ENCODE results near the gene OPALIN.

Gene OPALIN

GRCh38 chr10:96374004-96374403 is 15.2 kb upstream of the OPALIN start:
- TF ChIP-seq CTCF (IDR thresholded peaks at IDR 0.05; ENCODE audit: low read depth, low read length), result no peak
- DNase-seq (ENCODE audit: extremely low read depth, low read depth), result no peak

DNA sequence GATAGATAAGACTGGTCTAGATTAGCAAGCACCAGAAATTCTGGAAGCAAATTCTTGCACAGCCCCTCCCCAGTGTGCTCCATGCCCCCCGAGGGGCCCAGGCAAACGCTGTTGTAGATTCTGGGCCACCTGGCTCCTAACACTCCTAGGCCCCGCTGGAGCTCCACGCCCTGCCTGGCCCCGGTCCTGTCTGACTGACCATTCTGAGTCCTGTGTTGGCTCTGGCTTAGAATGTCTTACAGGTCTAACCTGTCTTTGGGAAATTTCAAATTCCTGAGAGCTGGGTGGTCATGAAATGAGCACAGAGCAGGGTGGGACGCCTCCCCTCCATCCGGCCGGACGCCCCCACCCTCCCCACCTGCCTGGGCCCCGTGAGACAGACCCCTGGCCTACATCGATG is 12.6 kb upstream of the OPALIN start:
- TF ChIP-seq CTCF (IDR thresholded peaks at IDR 0.05; ENCODE audit: low read depth, low read length), result no peak
- no peak for DNase-seq (ENCODE audit: extremely low read depth, low read depth)

DNA sequence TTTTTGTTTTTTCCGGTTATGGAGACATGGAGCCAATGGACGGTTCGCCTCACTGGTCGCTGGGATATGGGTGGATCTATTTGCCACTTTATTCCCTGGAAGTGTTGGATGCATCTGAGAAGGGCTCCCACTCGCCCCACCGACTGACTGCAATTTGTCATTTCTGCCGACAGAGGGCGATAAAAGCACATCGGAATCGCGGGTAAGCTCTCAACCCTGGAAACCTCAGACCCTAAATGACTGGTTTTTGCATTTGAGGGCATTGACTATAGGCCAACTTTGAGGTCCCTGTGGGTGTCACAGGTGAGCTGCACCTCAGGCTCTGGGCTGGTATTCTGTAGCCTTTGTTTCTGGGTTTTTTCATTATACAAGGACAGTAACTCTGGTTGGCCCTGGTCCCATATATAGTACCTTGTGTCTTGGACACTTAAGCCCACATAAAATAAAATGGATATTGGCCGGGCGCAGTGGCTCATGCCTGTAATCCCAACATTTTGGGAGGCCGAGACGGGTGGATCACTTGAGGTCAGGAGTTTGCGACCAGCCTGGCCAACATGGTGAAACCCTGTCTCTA is 11.9 kb upstream of the OPALIN start:
- TF ChIP-seq CTCF (IDR thresholded peaks at IDR 0.05; ENCODE audit: low read depth, low read length), result peak; percentile 79
- peak; percentile 5 for DNase-seq (ENCODE audit: extremely low read depth, low read depth)

DNA sequence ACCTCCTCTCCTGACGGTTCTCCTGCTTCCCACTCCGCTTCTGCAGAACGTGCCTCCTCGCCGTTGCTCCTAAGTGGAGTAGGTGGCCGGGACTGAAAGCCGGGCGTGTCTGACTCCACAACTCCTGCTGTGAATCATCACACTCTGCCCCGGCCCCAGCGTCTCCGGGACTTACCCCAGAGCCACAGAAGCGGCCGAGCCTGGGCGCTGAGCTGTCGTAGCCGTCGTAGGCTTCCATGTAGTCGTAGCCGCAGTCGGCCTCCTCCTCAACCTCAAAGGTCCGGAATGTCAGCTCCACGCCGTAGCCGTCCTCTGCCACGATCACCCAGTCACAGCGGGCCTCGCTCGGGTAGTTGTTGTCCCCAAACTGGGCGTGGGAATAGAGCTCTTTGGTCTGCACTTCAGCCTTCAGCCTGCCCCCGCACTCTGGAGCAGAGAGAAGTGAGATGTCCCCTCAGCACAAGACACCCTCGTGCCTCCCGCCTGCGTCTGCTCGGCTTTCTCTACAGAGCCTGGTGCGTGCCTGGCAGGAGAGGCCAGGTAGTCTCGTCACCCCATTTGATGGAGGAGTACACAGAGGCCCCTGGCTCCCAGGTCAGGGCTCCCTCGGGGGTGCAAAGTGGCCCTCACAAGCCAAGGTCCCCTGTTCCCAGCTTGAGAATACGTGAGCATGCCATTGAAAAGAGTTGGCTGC is 11.2 kb upstream of the OPALIN start:
- TF ChIP-seq CTCF (IDR thresholded peaks at IDR 0.05; ENCODE audit: low read depth, low read length), result no peak
- no peak for DNase-seq (ENCODE audit: extremely low read depth, low read depth)

- no peak for TF ChIP-seq CTCF (IDR thresholded peaks at IDR 0.05; ENCODE audit: low read depth, low read length)
- DNase-seq (ENCODE audit: extremely low read depth, low read depth), result no peak
Measured at GRCh38 chr10:96368971-96369370, 10.2 kb upstream of the OPALIN start.

GRCh38 chr10:96367470-96367869 is 8.7 kb upstream of the OPALIN start:
- no peak for TF ChIP-seq CTCF (IDR thresholded peaks at IDR 0.05; ENCODE audit: low read depth, low read length)

DNA sequence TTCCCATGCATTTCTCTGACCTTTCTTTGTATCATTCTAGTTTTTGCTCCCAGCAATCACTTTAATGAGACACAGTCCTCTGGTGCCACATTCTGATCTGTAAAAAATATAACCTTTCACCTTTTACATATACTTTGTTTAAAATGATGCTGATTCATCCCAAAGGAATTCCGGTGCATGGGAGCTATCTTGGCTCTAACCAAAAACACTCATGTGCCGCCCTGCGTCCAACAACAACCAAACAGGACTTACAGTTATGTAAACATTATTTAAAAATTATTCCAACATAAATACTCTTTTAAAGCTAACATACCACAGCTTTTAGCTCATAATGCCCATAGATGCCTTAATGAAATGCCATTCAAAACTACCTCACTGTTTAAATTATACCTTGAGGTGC is 7.7 kb upstream of the OPALIN start:
- DNase-seq (ENCODE audit: extremely low read depth, low read depth), result no peak
- TF ChIP-seq CTCF (IDR thresholded peaks at IDR 0.05; ENCODE audit: low read depth, low read length), result no peak

More at GRCh38 chr10:96367470-96367869, 8.7 kb upstream of the OPALIN start:
- DNase-seq (ENCODE audit: extremely low read depth, low read depth), result no peak
